HG03103 (cell line): Measurements from ENCODE around the gene PTPRU.
"Not testable (repeated sequence)": the region's sequence is repeated elsewhere in the genome, so short reads cannot be mapped to it uniquely, and the experiment has no call there.

ENCODE experiments used
- ATAC-seq: cut with Tn5 transposase; IDR thresholded peaks from one replicate; pipeline ENCODE4 v1.9.1; 2021; ENCODE audit warnings: low read depth; ENCODE audit not compliant: unreplicated experiment

PTPRU gene

DNA sequence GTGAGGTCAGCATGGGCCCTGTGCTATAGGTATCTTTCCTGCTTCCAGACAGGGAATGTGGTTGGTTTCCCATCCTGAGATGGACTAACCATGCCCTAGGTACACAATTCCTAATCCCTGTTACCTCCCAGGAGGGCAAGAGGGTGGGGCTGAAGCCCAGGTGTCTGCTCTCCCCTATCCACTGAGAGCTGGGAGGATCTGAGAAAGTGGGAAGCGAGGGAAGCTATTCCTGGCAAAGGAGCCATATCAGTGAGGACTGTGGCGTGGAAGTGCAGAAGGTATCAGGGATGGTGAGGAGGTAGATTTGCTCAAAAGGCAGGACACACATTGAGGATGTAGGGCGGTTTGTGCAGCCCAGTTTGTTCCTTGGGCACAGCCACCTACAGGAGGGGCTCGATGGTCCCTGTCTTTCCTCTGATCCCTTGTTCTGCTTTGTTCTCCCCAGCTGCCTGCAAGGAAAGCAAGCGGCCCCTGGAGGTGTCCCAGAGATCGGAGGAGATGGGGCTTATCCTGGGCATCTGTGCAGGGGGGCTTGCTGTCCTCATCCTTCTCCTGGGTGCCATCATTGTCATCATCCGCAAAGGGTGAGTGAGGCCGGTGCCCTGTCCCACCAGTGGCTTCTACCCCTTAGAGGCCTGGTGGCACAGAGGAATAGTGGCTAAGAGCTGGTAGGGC, 48.1 kb downstream of the PTPRU start:
- no peak for ATAC-seq

DNA sequence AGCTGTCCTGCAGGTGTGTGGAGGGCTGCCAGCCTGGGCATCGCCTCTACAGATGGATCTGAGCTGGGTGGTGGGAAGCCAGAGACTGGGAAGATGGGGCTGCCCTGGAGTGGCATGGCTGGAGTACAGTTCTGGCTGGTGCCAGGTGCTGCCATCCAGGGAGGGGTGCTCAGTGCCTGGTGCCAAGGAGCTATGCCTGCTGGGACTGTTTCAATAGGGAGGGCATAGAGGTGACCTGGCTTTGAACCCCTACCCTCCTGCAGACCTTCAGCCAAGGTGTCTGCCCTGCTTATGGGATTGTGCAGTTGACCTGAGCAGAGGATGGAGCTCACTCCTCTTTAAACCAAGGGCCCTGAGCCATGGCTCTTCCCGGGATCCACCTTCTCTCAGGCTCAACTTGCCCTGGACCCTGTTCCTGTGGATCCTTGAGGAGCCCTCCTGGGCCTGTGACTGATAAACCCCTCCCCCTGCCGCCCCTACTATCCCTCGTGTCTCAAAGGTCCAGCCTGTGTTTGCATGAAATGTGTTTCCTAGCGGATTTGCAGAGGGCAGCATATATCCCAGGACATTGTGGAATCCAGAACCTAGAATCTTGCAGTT, 48.7 kb downstream of the PTPRU start:
- no peak for ATAC-seq

DNA sequence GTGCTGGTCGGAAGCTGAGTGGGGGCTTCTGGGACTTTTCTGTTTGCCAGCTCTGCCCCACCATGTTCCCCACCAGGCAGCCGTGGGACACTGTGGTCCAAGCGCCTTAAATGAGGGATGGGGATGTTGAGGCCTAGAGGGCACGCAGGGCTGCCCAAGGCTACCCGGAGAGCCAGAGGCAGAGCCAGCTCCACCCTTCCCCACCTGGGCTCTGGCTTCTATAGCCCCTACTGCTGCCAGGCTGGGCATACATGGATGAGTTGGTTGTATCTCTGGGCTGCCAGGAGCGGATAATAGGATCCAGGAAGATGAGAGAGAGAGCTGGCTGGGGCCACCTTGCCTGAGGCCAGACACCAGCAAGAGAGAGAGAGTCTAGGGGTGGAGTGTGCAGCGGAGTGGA, 49.4 kb downstream of the PTPRU start:
- no peak for ATAC-seq

DNA sequence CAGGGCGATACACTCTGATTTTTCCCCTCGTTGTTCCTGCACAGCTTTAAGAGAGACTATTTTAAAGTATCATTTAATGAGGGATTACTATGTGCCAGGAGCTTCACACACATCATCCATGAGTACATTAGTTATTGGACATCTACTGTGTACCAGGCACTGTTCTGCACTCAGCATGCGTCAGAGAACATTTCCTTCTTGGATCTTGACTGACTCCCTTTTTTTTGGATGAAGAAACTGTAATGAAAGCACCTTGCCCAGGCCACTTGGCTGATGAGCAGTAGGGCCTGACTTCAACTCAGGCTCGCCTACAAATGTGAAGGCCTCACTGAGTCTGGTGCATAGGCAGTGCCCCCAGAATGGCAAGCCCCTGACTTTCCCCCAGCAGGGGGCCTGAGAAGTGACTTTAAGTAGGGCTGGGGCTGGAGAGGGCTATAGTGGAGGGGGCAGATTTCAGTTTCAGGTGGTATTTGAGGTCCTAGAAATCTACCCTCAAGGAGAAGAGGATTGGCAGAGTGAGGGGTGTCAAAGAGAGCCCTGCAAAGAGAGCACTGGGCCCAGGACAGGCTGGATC, 50.0 kb downstream of the PTPRU start:
- ATAC-seq = no peak

DNA sequence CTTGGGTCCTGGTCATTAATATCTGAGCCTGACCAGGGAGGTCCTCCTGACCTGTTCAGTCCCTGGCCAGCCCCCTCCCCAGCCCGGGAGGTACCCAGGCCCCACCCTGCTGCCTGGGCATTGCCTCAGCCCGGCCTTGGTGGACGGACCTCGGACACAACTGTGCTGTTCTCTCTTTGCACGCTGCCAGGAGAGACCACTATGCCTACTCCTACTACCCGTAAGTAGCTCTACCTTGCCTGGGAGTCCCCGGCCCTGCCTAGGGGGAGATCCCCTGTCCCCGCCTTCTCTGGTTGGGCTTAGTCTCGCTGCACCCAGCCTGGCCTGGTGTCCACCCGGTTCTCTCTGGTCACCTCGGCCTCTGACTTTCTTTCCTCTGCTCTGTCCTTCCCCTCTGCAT, 53.2 kb downstream of the PTPRU start:
- ATAC-seq = no peak

DNA sequence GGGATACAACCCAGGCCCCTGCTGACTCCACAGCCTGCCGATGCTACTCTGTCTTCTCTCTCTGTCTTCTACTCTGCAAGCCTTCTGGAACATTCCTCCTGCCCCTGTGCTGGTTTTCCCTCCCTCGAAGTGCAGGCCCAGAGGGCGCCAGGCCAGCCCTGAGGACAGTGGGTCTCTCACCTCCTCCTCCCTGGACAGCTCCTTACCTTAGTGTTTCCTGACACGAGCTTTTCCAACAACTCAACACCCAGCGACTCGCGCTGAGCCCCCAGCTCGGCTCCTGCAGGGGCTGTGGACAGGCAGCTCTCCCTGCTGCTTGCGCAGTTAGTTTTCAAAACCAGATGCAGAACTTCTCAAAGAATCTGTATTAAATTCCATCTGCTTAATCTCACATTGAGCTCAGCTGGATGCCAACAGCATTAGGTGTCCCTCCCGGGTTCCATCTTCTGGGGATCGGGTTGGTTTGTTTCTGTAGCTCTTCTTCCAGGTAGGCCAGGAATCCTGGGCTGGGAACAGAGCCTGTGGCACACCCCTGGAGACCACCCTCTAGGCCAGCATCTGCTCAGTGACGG, 54.2 kb downstream of the PTPRU start:
- no peak for ATAC-seq

DNA sequence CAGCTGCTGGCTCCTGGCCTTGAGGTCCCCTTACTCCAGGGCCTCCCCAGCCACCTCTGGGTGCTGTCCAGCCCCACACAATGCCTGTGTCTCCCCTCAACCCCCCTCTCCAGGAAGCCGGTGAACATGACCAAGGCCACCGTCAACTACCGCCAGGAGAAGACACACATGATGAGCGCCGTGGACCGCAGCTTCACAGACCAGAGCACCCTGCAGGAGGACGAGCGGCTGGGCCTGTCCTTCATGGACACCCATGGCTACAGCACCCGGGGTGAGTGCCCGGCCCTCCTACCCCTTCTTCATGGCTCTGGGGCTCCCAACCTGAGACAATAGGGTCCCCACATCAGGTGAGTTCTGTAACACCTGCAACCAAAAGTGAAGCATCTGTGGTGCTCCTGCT, 55.4 kb downstream of the PTPRU start:
- no peak for ATAC-seq

DNA sequence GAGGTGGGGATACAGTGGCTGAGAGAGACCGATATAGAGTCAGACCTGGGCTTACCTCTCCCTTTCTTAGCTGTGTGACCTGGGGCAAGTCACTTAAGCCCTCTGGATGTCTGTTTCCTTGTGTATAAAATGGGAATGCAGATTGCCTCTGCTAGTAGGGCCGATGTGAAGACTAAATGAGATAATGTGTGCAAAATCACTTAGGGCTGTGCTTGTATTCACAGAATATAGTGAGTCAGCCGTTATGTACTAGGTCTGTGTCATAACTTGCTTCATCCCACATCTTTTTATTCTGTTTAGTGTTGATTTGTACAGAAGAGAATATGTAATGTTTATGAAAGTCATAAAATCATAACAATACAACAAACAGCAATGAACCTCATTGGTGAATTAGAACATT, 56.0 kb downstream of the PTPRU start:
- ATAC-seq = no peak

DNA sequence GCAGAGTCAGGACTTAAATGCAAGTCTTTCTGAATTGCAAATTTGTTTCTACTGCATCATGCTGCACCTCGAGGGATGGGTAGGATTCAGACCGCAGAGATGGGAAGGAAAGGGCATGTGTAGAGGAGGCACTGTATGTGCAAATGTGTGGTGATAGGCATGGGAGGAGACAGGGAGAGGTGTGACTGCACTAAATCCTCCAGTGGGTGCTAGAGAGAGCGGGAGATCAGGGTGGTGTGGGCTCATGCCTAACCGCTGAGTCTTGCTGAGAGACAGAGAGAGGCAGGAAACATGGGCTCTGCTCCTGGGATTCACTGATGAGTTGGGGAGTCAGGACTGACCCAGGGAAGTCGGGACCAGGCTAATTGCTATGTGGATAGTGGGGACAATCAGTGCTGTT, 61.1 kb downstream of the PTPRU start:
- no peak for ATAC-seq

DNA sequence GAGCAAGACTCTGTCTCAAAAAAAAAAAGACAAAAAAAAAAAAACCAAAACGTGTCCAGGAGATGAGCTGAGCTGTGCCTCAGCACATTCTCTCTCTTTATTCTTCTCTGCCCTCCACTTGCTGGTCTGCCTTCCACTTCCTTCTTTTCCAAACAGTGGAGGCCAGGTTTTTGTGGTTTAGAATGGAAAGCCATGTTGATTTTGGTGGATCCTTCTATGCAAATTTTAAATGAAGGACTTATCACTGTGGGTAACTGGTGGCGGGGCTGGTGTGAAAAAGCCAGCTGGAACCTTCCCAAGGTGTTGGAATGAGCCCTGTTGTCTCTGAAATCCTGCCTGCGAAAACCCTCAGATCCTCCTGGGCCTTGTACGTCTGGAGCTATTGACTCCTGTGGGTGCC, 61.9 kb downstream of the PTPRU start:
- no peak for ATAC-seq

DNA sequence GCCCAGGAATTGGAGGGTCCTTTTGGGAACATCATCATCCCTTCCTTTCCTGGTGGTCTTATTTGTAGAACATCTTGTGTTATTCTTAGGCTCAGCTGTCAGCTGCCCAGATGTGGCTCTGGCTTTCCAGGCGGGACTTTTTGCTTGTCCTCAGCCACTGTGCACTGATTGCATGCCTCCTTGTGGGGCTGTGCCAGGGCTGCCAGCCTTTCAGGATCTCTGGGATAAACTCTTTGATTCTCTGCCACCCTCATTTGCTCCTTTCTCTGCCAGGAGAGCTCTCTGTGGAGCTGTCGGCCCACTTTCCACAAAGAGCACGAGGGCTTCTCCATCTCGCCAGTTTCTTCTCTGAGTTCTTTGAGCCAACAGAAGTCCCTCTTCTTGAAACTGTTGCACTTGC, 63.1 kb downstream of the PTPRU start:
- no peak for ATAC-seq

DNA sequence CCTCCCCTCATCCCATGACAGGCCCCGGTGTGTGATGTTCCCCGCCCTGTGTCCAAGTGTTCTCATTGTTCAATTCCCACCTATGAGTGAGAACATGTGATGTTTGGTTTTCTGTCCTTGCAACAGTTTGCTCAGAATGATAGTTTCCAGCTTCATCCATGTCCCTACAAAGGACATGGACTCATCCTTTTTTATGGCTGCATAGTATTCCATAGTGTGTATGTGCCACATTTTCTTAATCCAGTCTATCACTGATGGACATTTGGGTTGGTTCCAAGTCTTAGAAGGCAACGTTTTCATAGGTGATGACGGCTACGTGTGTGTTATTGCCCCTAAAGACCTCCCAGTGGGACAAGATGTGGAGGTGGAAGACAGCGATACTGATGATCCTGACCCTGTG, 65.4 kb downstream of the PTPRU start:
- ATAC-seq = not testable (repeated sequence)

DNA sequence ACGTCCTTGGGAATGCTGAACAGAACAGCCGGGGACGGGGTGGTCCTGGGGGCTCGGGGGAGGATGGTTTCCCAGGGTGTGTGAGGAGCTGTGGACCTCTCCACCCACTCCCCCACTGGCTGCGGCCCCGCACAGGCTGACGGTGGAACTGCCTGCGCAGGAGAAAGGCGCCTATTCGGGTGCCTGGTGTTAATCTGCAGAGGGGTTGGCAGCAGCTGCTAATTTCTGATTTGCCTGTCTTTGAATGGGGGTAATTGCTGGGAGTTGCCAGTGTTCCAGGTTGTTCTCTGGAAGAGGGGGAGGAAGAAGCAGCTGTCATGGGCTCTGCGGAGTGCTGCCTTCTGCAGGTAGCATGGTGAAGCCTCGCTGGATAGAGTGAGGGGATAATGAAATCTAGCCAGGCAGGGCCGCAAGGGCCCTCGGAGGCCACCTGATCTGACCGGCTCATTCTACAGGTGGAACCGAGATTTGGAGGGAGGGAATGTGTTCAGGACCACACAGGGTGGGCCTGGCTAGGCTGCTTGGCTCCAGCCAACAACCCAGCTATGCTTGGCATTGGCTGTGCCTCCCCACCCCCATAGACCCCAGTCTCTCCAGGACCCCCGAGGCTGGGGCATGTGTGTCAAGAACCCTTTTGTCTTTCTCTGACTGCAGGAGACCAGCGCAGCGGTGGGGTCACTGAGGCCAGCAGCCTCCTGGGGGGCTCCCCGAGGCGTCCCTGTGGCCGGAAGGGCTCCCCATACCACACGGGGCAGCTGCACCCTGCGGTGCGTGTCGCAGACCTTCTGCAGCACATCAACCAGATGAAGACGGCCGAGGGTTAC, 67.1 kb downstream of the PTPRU start:
- ATAC-seq = no peak

DNA sequence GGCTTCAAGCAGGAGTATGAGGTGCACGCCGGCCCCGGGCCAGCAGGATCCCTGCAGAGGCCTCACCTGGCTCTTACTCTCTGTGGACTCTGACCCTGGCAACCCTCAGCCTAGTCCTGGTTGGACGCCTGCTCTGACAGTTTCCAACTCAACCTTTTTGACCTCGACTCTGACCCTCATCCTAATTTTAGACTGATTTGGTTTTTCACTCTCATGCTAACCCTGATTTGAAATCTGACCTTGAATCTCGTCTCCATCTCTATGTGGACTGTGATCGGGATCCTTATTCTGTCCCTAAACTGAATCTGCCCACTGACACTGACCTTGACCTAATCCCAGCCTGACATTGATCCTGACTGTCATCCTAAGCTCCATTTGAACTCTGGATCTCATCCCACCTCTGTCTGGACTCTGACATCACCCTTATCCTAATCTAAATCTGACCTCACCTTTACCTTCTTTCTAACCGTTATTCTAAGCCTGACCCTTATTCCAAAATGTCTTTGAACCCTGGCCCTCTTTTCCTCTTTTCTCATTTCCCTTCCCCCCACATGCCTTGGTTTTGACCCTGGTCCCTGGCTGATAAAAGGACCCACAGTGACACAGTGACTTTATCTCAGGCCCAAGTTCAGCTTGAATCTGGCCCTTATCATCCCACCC, 67.8 kb downstream of the PTPRU start:
- ATAC-seq = no peak

DNA sequence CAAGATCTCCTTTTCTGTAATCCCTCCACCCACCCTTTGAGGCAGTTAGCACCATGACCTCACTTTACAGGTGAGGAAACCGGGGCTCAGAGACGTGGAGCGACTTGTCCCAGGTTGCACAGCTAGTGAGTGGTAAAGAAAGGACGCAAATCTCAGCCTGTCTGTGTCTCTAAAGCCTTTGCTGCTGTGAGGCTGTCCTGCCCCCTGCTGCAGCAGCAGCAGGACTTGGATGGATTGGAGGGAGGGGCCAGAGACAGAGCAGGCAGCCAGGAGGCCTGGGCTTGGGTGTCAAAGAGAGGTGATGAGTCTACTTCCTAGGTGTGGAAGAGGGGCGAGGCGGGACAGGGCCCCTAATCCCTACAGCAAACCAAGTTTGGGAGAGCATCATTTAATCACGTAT, 69.6 kb downstream of the PTPRU start:
- no peak for ATAC-seq

DNA sequence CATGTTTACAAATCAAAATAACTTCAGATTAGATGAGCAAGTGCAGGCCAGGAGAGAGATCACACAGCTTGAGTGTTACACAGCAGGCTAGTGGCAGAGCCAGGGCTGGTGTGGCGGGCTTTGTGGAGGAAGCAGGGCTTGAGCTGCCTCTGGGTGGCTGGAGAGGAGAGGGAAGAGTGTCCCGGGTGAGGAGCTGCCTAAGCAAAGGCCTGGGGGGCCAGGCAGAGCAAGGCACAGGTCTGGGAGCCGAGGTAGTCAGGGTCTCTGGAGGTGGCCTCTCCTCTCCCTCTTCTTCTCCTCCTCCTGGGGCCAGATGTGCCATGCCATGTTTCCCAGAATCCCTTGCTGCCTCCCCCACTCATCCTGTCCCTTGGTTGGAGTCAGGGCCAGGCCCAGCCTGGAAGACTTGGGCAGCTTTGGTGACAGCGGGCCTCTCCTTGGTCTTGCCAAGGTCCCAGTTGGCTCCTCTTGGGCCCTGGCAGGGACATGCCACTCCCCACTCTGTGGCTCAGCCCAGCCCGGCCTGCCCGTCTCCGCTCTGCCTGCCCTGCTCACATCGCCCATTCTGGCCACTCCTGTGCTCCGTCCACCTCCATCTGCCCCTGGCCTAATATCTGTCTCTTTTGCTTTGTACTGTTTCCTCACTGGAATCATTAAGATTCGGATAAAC, 70.3 kb downstream of the PTPRU start:
- no peak for ATAC-seq

DNA sequence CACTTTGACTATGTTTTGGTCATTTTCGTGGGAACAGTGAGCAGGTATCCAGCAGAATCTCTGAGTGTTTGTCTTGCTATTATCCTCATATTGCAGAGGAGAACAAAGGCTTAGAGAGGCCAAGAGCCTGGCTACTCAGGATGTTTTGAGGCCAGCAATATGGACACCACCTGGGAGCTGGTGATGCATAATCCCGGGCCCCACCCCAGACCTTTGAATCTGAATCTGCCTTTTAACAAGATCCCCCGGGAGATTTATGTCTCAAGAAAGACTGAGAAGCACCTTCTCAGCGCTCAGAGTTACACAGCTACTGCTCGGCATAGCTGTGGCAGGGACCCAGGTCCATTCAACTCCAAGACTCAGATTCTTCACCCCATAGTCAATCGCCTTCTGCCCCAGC, 72.8 kb downstream of the PTPRU start:
- no peak for ATAC-seq

DNA sequence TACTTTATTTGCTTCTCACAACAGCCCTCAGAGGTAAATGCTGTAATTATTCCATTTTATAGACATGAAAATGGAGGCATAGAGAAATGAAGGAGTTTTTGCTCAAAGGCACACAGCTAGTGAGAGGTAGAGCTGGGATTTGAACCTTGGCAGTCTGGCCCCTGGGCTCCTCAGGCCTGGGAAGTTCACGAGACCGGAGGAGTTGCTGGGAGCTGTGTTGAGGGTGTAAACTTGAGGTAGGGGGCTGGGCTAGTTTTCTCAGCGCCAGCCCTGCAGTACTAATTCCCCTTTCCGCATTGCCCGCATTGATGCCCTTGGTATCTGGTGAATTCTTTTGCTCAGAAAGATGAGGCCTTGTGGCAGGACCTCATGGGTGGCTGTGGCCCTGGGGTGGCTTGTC, 73.3 kb downstream of the PTPRU start:
- ATAC-seq = no peak

DNA sequence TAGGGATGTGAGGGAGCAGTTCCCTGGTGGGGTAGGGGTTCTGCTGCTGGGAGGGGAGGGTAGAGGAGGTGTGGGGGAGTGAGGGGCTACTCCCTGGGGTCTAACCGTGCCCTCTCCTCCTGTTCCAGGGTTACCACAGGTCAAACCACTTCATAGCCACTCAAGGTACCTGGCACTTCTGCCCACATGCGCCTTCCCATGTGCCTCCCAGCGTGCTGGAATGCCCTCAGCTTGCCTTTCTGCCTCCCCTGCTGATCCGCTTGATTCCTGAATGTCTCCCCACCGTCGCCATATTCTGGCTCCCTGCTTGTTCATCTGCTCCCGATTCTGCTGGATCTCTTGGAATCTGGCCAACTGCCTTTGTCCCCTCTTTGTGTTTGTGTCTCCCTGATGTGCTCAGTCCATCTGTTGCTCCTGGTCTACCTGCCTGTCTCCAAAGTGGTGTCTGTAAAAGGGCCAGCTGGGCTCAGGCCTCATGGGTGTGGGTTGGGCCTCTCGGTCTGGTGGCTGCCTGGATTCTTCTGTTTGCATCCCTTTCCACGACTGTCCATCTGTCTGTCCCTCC, 74.4 kb downstream of the PTPRU start:
- no peak for ATAC-seq
